Cerebellar cortex (tissue), 1 donor: ENCODE data around the gene CT47A1.
"Not testable (repeated sequence)": the region's sequence is repeated elsewhere in the genome, so short reads cannot be mapped to it uniquely, and the experiment has no call there.

Experiments
- DNase-seq: peaks from one replicate; pipeline ENCODE4 v3.0.0-alpha.2; 2015; ENCODE audit warnings: low spot score

CT47A1 gene

GRCh38 chrX:120985660-120986059, at the start of gene CT47A1:
Gene CT47A1 (minus strand): TSS chrX:120985760. CDS start chrX:120985529, 231 bp downstream.
- DNase-seq: not testable (repeated sequence)

DNA sequence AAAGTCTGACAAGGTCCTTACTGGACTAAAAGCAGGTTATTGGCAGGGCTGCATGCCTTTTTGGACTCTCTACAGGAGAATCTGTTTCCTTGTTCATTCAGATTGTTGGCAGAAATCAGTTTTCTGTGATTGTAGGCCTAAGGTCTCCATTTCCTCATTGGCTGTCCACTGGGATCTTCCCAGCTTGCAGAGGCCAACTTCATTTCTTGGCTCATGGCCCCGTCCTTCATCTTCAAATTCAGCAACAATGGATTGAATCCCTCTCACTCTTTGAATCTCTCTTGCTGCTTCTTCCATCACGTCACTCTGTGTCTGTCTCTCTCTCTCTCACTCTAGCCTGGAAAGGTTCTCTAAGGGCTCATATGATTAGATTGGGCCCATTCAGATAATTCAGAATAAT, 47.0 kb upstream of the CT47A1 start:
- no peak for DNase-seq

GRCh38 chrX:121030083-121030482, 44.5 kb upstream of the CT47A1 start:
- DNase-seq: no peak

GRCh38 chrX:121028419-121028818, 42.9 kb upstream of the CT47A1 start:
- no peak for DNase-seq

DNA sequence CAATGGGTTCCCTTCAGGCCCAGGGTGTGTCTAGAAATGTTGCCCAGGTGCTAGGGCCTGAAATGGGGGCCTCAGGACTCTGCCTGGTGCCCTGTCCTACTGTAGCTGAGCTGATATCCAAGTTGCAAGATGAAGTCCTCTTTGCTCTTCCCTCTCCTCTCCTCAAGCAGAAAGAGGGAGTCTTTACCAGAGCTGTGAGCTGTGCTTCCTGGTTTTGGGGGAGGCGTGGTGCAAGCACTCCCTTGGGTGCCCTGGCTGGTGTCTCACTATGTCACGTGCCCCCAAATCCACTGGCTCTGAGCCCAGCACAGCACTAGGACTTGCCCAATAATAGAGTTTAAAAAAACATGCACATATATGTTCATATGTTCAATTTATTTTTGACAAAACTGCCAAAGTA, 29.3 kb upstream of the CT47A1 start:
- DNase-seq: no peak

DNA sequence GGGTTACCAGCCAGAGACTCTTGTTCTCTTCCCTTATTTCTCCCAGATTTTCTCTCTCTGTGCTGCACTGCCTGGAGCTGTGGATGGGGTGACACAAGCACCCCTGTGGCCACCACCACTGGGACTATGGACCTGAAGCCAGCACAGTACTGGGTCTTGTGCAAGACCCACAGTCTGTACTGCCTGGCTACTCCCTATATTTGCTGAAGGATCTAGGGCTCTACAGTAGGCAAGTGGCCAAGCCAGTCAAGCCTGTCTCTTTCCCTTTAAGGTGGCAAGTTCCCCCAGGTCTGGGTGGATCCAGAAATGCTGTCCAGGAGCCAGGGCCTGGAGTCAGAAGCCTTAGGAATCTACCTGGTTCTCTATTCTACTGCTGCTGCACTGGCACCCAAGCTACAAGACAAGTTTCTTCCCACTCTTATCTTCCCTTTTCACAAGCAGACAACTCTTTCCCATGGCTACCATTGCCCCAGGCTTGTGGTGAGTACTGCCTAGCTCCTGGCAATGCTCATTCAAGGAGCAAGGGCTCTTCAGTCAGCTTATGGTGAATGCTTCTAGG, 28.4 kb upstream of the CT47A1 start:
- DNase-seq: no peak

DNA sequence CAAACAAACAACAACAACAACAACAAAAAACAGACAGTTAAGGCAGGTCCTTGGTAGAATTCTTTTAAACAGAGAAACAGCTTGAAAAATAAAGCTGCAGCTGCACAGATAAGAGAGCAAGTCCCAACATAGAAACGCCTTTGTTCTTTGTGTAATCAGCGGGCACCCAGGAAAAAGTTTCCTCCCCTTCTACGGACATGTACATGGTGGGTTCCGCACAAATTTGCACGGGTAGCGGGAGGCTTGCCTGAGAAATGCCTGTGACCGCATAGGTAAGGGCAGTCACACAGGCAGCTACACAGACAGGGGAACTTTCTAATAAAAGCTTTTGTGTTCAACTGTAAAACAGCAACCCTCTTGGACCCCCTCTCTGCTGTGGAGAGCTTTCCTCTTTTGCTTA, 25.7 kb upstream of the CT47A1 start:
- DNase-seq: no peak

DNA sequence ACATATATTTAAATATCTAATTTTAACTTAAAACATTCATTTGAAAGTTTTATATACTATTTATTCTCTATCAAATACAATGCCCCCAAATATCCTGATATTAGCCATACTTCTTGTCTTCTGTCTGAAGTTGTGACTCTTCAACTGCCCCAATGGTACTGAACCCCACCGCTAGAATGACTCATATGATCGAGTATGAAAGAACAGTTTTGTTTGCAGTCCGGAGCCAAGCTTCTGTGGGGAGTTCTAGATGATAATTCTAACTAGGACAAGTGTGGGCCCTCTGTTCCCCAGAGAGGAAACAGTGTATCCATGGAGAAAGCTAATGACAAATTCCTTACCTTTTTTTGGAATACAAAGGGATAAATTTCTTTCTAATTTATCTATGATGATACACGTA, 24.7 kb upstream of the CT47A1 start:
- DNase-seq: no peak

DNA sequence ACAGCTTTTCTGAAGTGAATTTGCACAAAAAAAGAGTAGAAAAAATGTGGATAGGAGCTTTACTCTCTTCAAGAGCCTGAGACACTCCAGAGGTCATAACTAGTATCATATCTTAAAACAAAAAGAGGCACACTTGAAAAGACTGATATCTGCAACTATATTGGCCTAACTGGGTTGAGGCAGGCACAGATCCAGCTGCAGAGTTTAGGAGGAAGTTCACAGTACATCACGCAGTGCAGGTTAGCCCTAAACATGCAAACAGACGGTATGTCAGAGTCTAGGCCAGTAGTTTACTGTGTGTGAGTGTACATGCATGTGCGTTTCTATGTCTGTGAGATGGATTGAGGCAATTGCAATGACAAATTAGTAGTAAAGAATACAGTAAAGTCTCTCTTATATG, 24.2 kb upstream of the CT47A1 start:
- DNase-seq: no peak

GRCh38 chrX:121008920-121009319, 23.4 kb upstream of the CT47A1 start:
- no peak for DNase-seq

DNA sequence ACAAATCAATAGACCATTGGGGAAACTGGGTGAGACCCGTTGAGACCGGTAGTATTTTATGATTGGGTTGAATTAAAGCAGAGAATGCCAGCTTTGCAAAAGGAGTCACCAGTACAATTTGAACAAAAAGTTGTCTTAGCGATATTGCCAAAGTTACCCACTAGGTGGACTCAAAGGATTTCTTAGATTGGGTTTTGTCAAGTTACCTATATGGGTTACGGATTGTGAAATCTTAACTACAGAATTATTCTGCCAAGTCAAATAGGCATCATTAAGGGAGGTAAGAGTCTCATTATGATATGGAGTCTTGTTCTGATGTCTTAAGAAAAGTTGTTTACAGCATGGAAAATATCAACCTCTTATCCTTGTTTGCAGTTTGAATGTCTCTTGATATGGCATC, 15.0 kb upstream of the CT47A1 start:
- DNase-seq: peak; percentile 0

- DNase-seq: no peak
These were observed 13.9 kb upstream of the CT47A1 start for GRCh38 chrX:120999413-120999812.

DNA sequence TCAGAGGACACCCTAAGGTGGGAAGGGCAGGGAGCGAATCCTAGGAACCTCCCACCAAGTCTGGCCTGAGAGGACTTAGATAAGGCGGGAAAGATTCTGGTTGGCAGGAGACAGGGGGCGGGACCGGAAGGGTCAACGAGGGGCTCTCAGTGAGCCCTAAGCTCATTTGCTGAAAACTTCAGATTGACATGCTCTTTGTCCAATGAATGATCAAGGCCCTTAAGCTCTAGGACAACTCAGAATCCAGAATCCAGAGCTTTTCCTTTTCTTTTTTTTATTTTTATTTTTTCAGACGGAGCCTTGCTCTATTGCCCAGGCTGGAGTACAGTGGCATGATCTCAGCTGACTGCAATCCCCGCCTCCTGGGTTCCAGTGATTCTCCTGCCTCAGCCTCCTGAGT, 29.1 kb downstream of the CT47A1 start, which contains the start of gene CT47A7:
Gene CT47A7 (minus strand): TSS at position 101 of the 400 bp plus-strand sequence. CDS start 255 bp downstream, outside the sequence.
- DNase-seq: not testable (repeated sequence)
